Heart left ventricle (tissue), 13 donors: Measurements from ENCODE around the gene SLC6A20.

Experiments
- CTCF ChIP-seq, 12 donors: fragments of 200-600 bp; sonication (generic) in 4 of 12; IDR thresholded peaks; one replicate each; pipeline versions ENCODE4 v1.5.0 to v1.8.0; 2018 to 2022; ENCODE audit warnings: antibody characterized with exemption in 12 of 12, mild to moderate bottlenecking in 5 of 12
- POLR2A ChIP-seq, 2 donors: fragments of 450-650 bp; IDR thresholded peaks; one replicate each; pipeline ENCODE4 v1.6.1; 2017; ENCODE audit warnings: antibody characterized with exemption in 2 of 2, mild to moderate bottlenecking in 2 of 2, moderate library complexity in 2 of 2
- donor health status: ischemic (EF 13 %, LVEDD 7.1; RV severe dilation, severe dysfunction).
- donor health status: DM: no; HTN: yes; CAD: no.
- donor health status: DM: no; HTN: no; CAD: no.
- donor health status: ischemic (EF 25% LVEDD 6.9; RV normal size, moderate dysfunction).
- donor health status: ischemic (EF 25% LVEDD 5.7; RV mildly dilated, moderate dysfunction).
- donor health status: ischemic (EF 35%, LVEDD 5.7; RV mildly dilated, moderate dysfunction).
- donor health status: nonischemic (EF 11% LVEDD 7.7; RV severe dilation, severe dysfunction).
- donor health status: DM: yes; HTN: yes; CAD: no.
- donor health status: PGD.
- donor health status: ischemic (EF 29% LVEDD 5.4; RV normal size, mild dysfunction).
- donor health status: nonischemic (EF 23%, LVEDD 6.1; RV moderate dilation, normal function).

- TF ChIP-seq CTCF (IDR thresholded peaks at IDR 0.05), result no peak
- no peak for TF ChIP-seq POLR2A (IDR thresholded peaks at IDR 0.05)
Measured at GRCh38 chr3:45842851-45843625, 46.7 kb upstream of the SLC6A20 start.
